Trophoblast cell (in vitro differentiated cells and primary cell): ENCODE results near the gene STXBP2.

Source experiments
- DNase-seq, 2 donors: peaks; one replicate each; pipeline ENCODE4 v3.0.0-alpha.2; 2016
- H2AFZ ChIP-seq: 2 replicates; pipeline ENCODE4 v1.6.1; 2013; ENCODE audit warnings: low read length, moderate library complexity, mild to moderate bottlenecking; ENCODE audit not compliant: insufficient read depth, poor library complexity
- H2AK5ac ChIP-seq: 2 replicates; pipeline ENCODE4 v1.6.1; 2013; ENCODE audit warnings: mild to moderate bottlenecking, low read length
- H2BK120ac ChIP-seq: 2 replicates; pipeline ENCODE4 v1.6.1; 2013; ENCODE audit warnings: low read length, mild to moderate bottlenecking, moderate library complexity; ENCODE audit not compliant: insufficient read depth, poor library complexity
- H2BK12ac ChIP-seq: 2 replicates; pipeline ENCODE4 v1.6.1; 2013; ENCODE audit warnings: mild to moderate bottlenecking, low read length, moderate library complexity
- H2BK5ac ChIP-seq: 2 replicates; pipeline ENCODE4 v1.6.1; 2013; ENCODE audit warnings: low read length, low read depth, moderate library complexity, mild to moderate bottlenecking; ENCODE audit not compliant: poor library complexity
- H3K14ac ChIP-seq: 2 replicates; pipeline ENCODE4 v1.6.1; 2013; ENCODE audit warnings: mild to moderate bottlenecking, low read length
- H3K18ac ChIP-seq: 2 replicates; pipeline ENCODE4 v1.6.1; 2013; ENCODE audit warnings: mild to moderate bottlenecking, low read length
- H3K23ac ChIP-seq: 2 replicates; pipeline ENCODE4 v1.6.1; 2013; ENCODE audit warnings: low read length
- H3K27ac ChIP-seq: 2 replicates; pipeline ENCODE4 v1.5.1; 2013; ENCODE audit warnings: low read depth, mild to moderate bottlenecking, inconsistent platforms, low read length, moderate library complexity
- H3K27me3 ChIP-seq: 2 replicates; pipeline ENCODE4 v1.6.1; 2013; ENCODE audit warnings: inconsistent platforms, mild to moderate bottlenecking, low read length, moderate library complexity; ENCODE audit not compliant: insufficient read depth
- H3K36me3 ChIP-seq, 2 experiments: 1 replicate in 1 of 2; 2 replicates in 1 of 2; pipeline ENCODE4 v1.6.1; 2013; ENCODE audit warnings: low read length in 2 of 2, mild to moderate bottlenecking in 2 of 2, moderate library complexity in 1 of 2; ENCODE audit not compliant: insufficient read depth in 2 of 2, control insufficient read depth in 1 of 2
- H3K4ac ChIP-seq: 2 replicates; pipeline ENCODE4 v1.6.1; 2013; ENCODE audit warnings: low read depth, mild to moderate bottlenecking, low read length, moderate library complexity
- H3K4me1 ChIP-seq, 2 experiments: 1 replicate in 1 of 2; 2 replicates in 1 of 2; pipeline ENCODE4 v1.6.1; 2013; ENCODE audit warnings: low read length in 2 of 2, mild to moderate bottlenecking in 2 of 2, moderate library complexity in 1 of 2; ENCODE audit not compliant: insufficient read depth in 2 of 2, control insufficient read depth in 1 of 2
- H3K4me2 ChIP-seq: 2 replicates; pipeline ENCODE4 v1.6.1; 2013; ENCODE audit warnings: inconsistent platforms, mild to moderate bottlenecking, low read length, moderate library complexity
- H3K4me3 ChIP-seq: 2 replicates; pipeline ENCODE4 v1.5.1; 2013; ENCODE audit warnings: mild to moderate bottlenecking, low read depth, low read length, inconsistent platforms
- H3K79me1 ChIP-seq: one replicate; pipeline ENCODE4 v1.6.1; 2013; ENCODE audit warnings: low read length
- H3K79me2 ChIP-seq: 2 replicates; pipeline ENCODE4 v1.6.1; 2013; ENCODE audit warnings: low read length, mild to moderate bottlenecking; ENCODE audit not compliant: control insufficient read depth, insufficient read depth, poor library complexity
- H3K9ac ChIP-seq: 2 replicates; pipeline ENCODE4 v1.6.1; 2013; ENCODE audit warnings: mild to moderate bottlenecking, low read length
- H3K9me3 ChIP-seq: 2 replicates; pipeline ENCODE4 v1.6.1; 2013; ENCODE audit warnings: low read depth, mild to moderate bottlenecking, control low read depth, inconsistent platforms, low read length; ENCODE audit not compliant: insufficient read depth
- H4K12ac ChIP-seq: 2 replicates; pipeline ENCODE4 v1.6.1; 2013; ENCODE audit warnings: low read depth, mild to moderate bottlenecking, low read length, moderate library complexity
- H4K8ac ChIP-seq: 2 replicates; pipeline ENCODE4 v1.6.1; 2013; ENCODE audit warnings: low read depth, mild to moderate bottlenecking, low read length, moderate library complexity
- H4K91ac ChIP-seq: one replicate; pipeline ENCODE4 v1.6.1; 2013; ENCODE audit warnings: low read depth, mild to moderate bottlenecking, low read length, moderate library complexity
- whole genome bisulfite sequencing: extraction: QIAGEN DNeasy Blood & Tissue Kit; methylation state at CpG from one replicate; pipeline ENCODE4 v1.1.7; 2013; ENCODE audit warnings: missing lambda C conversion rate; ENCODE audit not compliant: insufficient read length, insufficient coverage; ENCODE audit errors: extremely low coverage; 5-methylcytosine and 5-hydroxymethylcytosine counted together

The STXBP2 gene

GRCh38 chr19:7611541-7612279 lies 25.2 kb upstream of the STXBP2 start:
- H3K4me2 ChIP-seq, result no peak overlapping the region
- peaks cover 5% of the 10 kb centered on the region for H3K9me3 ChIP-seq
- H3K4me1 ChIP-seq, result no peaks in the 10 kb centered on the region
- H4K8ac ChIP-seq, result no peak overlapping the region
- no peak overlapping the region for H3K14ac ChIP-seq
- WGBS, result no CpG with 5 or more reads among the region's 41 CpGs
- no peak overlapping the region for H3K23ac ChIP-seq
- no peak for DNase-seq
- no peak overlapping the region for H3K4ac ChIP-seq
- no peak overlapping the region for H3K27ac ChIP-seq
- no peak overlapping the region for H2BK12ac ChIP-seq
- no peak overlapping the region for H2AFZ ChIP-seq
- H3K4me3 ChIP-seq, result no peak overlapping the region
- H3K79me1 ChIP-seq, result no peaks in the 10 kb centered on the region
- H2AK5ac ChIP-seq, result no peak overlapping the region
- H3K27me3 ChIP-seq, result no peaks in the 10 kb centered on the region
- H4K91ac ChIP-seq, result no peak overlapping the region
- no peak overlapping the region for H3K9ac ChIP-seq
- H2BK5ac ChIP-seq, result no peak overlapping the region
- peaks cover 50 to 52% of the 10 kb centered on the region in 2 experiments for H3K36me3 ChIP-seq
- H4K12ac ChIP-seq, result no peak overlapping the region
- no peak overlapping the region for H3K18ac ChIP-seq
- H3K79me2 ChIP-seq, result no peaks in the 10 kb centered on the region
- no peak overlapping the region for H2BK120ac ChIP-seq

- no peak overlapping the region for H2BK12ac ChIP-seq
- no CpG with 5 or more reads among the region's 81 CpGs for WGBS
- no peaks in the 10 kb centered on the region for H3K27me3 ChIP-seq
- H3K4ac ChIP-seq, result no peak overlapping the region
- no peaks in the 10 kb centered on the region for H3K79me2 ChIP-seq
- no peak overlapping the region for H2BK5ac ChIP-seq
- DNase-seq, result no peak
- H3K27ac ChIP-seq, result no peak overlapping the region
- no peak overlapping the region for H3K18ac ChIP-seq
- H3K4me3 ChIP-seq, result no peak overlapping the region
- no peaks in the 10 kb centered on the region for H3K79me1 ChIP-seq
- no peak overlapping the region for H4K91ac ChIP-seq
- peaks cover 53 to 56% of the 10 kb centered on the region in 2 experiments for H3K36me3 ChIP-seq
- H2AFZ ChIP-seq, result no peak overlapping the region
- H4K8ac ChIP-seq, result no peak overlapping the region
- H2BK120ac ChIP-seq, result no peak overlapping the region
- no peak overlapping the region for H3K9ac ChIP-seq
- H2AK5ac ChIP-seq, result no peak overlapping the region
- no peak overlapping the region for H3K4me2 ChIP-seq
- no peak overlapping the region for H3K14ac ChIP-seq
- no peak overlapping the region for H4K12ac ChIP-seq
- no peak overlapping the region for H3K23ac ChIP-seq
- H3K4me1 ChIP-seq, result no peaks in the 10 kb centered on the region
- H3K9me3 ChIP-seq, result peaks cover 7% of the 10 kb centered on the region
Observed at GRCh38 chr19:7612282-7613274, 24.3 kb upstream of the STXBP2 start.

GRCh38 chr19:7614859-7615741 lies 21.8 kb upstream of the STXBP2 start:
- Histone ChIP-seq H2BK120ac (no peak overlapping the region), H3K27ac (no peak overlapping the region), H3K9ac (no peak overlapping the region), H3K79me1 (peaks cover 2% of the 10 kb centered on the region), H3K79me2 (no peaks in the 10 kb centered on the region), H4K8ac (no peak overlapping the region), H4K12ac (no peak overlapping the region), H3K23ac (no peak overlapping the region), H3K4me3 (no peak overlapping the region), H3K27me3 (no peaks in the 10 kb centered on the region), H2BK5ac (no peak overlapping the region), H4K91ac (no peak overlapping the region), H3K4me2 (no peak overlapping the region), H2AFZ (no peak overlapping the region), H3K14ac (no peak overlapping the region), H3K4me1 (peaks cover 11 to 12% of the 10 kb centered on the region in 2 experiments), H3K18ac (no peak overlapping the region), H2AK5ac (no peak overlapping the region), H3K4ac (no peak overlapping the region), H2BK12ac (no peak overlapping the region), H3K36me3 (peaks cover 64 to 66% of the 10 kb centered on the region in 2 experiments), H3K9me3 (peaks cover 5% of the 10 kb centered on the region)
- DNase-seq, result no peak
- WGBS, result no CpG with 5 or more reads among the region's 59 CpGs

- Histone ChIP-seq H2BK120ac (no peak overlapping the region), H2AFZ (no peak overlapping the region), H3K4me3 (no peak overlapping the region), H2BK12ac (no peak overlapping the region), H3K9ac (no peak overlapping the region), H4K8ac (no peak overlapping the region), H3K4ac (no peak overlapping the region), H3K79me2 (no peaks in the 10 kb centered on the region), H3K27ac (no peak overlapping the region), H3K4me1 (peaks cover 11 to 12% of the 10 kb centered on the region in 2 experiments), H3K27me3 (no peaks in the 10 kb centered on the region), H3K4me2 (no peak overlapping the region), H2AK5ac (no peak overlapping the region), H3K36me3 (peaks cover 68 to 69% of the 10 kb centered on the region in 2 experiments), H2BK5ac (no peak overlapping the region), H3K23ac (no peak overlapping the region), H3K9me3 (peaks cover 5% of the 10 kb centered on the region), H3K18ac (no peak overlapping the region), H3K14ac (no peak overlapping the region), H3K79me1 (peaks cover 2% of the 10 kb centered on the region), H4K12ac (no peak overlapping the region), H4K91ac (no peak overlapping the region)
- no peak for DNase-seq
- no CpG with 5 or more reads among the region's 12 CpGs for WGBS
Observed at GRCh38 chr19:7617172-7617571, 19.7 kb upstream of the STXBP2 start.
